KMS-11 (cell line): ENCODE data around the gene LINC01488.

Experiments used
- H2AFZ ChIP-seq: fragments of 200-600 bp; sonication (generic); 2 replicates; pipeline ENCODE4 v1.6.1; 2016; ENCODE audit warnings: antibody characterized with exemption, mixed run types, low read depth
- H3K27ac ChIP-seq: fragments of 200-600 bp; sonication (generic); 2 replicates; pipeline ENCODE4 v1.6.1; 2016; ENCODE audit warnings: mild to moderate bottlenecking, mixed run types
- H3K27me3 ChIP-seq: fragments of 200-600 bp; sonication (generic); 2 replicates; pipeline ENCODE4 v1.6.1; 2017; ENCODE audit warnings: mild to moderate bottlenecking, low read depth, mixed run types, moderate library complexity; ENCODE audit not compliant: insufficient read depth
- H3K36me3 ChIP-seq: fragments of 200-600 bp; sonication (generic); 2 replicates; pipeline ENCODE4 v1.6.1; 2017; ENCODE audit warnings: mild to moderate bottlenecking, mixed run types; ENCODE audit not compliant: insufficient read depth
- H3K4me1 ChIP-seq: fragments of 200-600 bp; sonication (generic); 2 replicates; pipeline ENCODE4 v1.6.1; 2016; ENCODE audit warnings: mild to moderate bottlenecking, low read depth, mixed run types; ENCODE audit not compliant: poor library complexity, severe bottlenecking
- H3K4me2 ChIP-seq: fragments of 200-600 bp; sonication (generic); 2 replicates; pipeline ENCODE4 v1.7.0; 2016; ENCODE audit warnings: mild to moderate bottlenecking, mixed run types
- H3K4me3 ChIP-seq: fragments of 200-600 bp; sonication (generic); IDR thresholded peaks from 2 replicates; pipeline ENCODE4 v1.6.1; 2017; ENCODE audit warnings: low read depth, low read length, mixed read lengths; ENCODE audit not compliant: insufficient read depth
- H3K79me2 ChIP-seq: fragments of 200-600 bp; sonication (generic); 2 replicates; pipeline ENCODE4 v1.6.1; 2016; ENCODE audit warnings: low read depth, mixed run types; ENCODE audit not compliant: insufficient read depth
- H3K9ac ChIP-seq: fragments of 200-600 bp; sonication (generic); 2 replicates; pipeline ENCODE4 v1.6.1; 2016; ENCODE audit warnings: mild to moderate bottlenecking, mixed run types
- H4K20me1 ChIP-seq: fragments of 200-600 bp; sonication (generic); 2 replicates; pipeline ENCODE4 v1.6.1; 2016; ENCODE audit warnings: mild to moderate bottlenecking, mixed run types; ENCODE audit not compliant: insufficient read depth
- CTCF ChIP-seq: fragments of 200-600 bp; sonication (generic); conservative IDR thresholded peaks from 2 replicates; pipeline ENCODE4 v1.6.1; 2017; ENCODE audit warnings: low read depth, mild to moderate bottlenecking, antibody characterized with exemption, low read length, moderate library complexity, mixed read lengths

The LINC01488 gene

GRCh38 chr11:69495441-69496201 is 14.2 kb downstream of the LINC01488 start:
- Histone ChIP-seq H2AFZ (no peak overlapping the region), H3K4me2 (no peak overlapping the region), H3K36me3 (no peaks in the 10 kb centered on the region), H3K9ac (no peak overlapping the region), H3K79me2 (no peaks in the 10 kb centered on the region), H3K4me1 (no peaks in the 10 kb centered on the region), H3K27me3 (peaks cover 7% of the 10 kb centered on the region), H3K27ac (no peak overlapping the region), H3K4me3 (no peak overlapping the region), H4K20me1 (no peaks in the 10 kb centered on the region)
- no peak for TF ChIP-seq CTCF

GRCh38 chr11:69496202-69496557 is 14.7 kb downstream of the LINC01488 start:
- H3K4me2 ChIP-seq: no peak overlapping the region
- no peak overlapping the region for H3K27ac ChIP-seq
- H3K79me2 ChIP-seq: no peaks in the 10 kb centered on the region
- no peaks in the 10 kb centered on the region for H4K20me1 ChIP-seq
- H3K4me1 ChIP-seq: no peaks in the 10 kb centered on the region
- TF ChIP-seq CTCF: no peak
- no peak overlapping the region for H2AFZ ChIP-seq
- no peak overlapping the region for H3K4me3 ChIP-seq
- H3K27me3 ChIP-seq: peaks cover 7% of the 10 kb centered on the region
- no peak overlapping the region for H3K9ac ChIP-seq
- H3K36me3 ChIP-seq: no peaks in the 10 kb centered on the region

DNA sequence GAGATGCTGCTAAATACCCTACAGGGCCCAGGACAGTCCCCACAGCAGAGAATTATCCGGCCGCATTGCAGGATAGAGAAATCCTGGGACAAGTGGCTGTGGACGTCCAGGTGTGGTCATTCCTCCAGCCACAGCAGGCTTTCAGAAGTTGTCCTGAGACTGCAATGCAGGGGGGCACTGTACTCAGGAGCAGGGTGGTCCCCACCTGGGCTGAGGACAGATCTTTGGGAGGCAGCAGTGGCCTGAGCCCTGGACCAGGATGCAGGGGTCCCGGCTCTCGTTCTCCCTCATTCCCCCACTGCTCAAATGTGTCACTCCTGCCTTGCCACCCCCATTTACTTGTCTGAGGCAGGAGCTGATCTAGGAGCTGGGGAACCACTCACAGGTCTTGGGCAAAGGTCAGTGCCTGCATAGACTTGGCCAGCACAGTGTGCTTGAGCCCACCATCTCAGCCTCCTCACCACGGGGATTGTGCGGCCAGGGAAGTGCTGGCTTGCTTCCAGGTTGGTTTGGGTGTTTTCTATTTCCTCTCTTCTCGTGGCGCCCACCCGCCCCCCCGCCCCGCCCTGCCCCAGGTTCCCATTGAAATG is 15.3 kb downstream of the LINC01488 start:
- H3K4me1 ChIP-seq: no peaks in the 10 kb centered on the region
- no peaks in the 10 kb centered on the region for H4K20me1 ChIP-seq
- H2AFZ ChIP-seq: no peak overlapping the region
- H3K27ac ChIP-seq: no peak overlapping the region
- H3K9ac ChIP-seq: no peak overlapping the region
- TF ChIP-seq CTCF: no peak
- no peak overlapping the region for H3K4me2 ChIP-seq
- peaks cover 7% of the 10 kb centered on the region for H3K27me3 ChIP-seq
- no peak overlapping the region for H3K4me3 ChIP-seq
- no peaks in the 10 kb centered on the region for H3K36me3 ChIP-seq
- H3K79me2 ChIP-seq: no peaks in the 10 kb centered on the region

DNA sequence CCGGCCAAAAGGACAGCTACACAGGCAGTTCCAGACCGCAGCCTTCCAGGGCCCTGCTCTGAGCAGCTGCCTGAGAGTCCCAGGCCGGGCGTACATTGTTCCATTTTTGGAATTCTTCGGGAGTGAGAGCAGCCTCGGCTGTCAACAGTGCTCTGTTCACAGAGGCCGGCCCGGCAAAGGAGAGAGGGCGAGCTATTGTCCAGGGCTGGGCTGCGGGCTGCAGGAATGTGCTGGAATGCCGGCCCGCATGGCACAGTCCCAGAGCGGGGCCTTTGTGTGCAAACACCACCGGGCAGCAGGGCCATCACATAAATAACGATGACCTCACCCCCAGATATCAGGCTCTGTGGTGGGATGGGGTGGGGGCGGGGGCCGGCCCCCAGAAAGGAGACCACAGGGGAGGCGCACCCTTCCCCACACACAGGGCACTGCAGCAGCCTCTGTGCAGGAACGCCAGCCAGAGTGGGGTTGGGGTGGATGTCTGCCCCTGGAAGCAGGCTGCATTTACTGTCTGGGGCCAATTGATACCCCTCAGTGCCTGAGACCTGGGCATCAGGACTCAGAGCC is 15.8 kb downstream of the LINC01488 start:
- no peak overlapping the region for H3K27ac ChIP-seq
- TF ChIP-seq CTCF: no peak
- peaks cover 7% of the 10 kb centered on the region for H3K27me3 ChIP-seq
- H3K9ac ChIP-seq: no peak overlapping the region
- no peaks in the 10 kb centered on the region for H3K79me2 ChIP-seq
- H3K4me3 ChIP-seq: no peak overlapping the region
- no peak overlapping the region for H3K4me2 ChIP-seq
- H3K36me3 ChIP-seq: no peaks in the 10 kb centered on the region
- no peak overlapping the region for H2AFZ ChIP-seq
- H4K20me1 ChIP-seq: no peaks in the 10 kb centered on the region
- H3K4me1 ChIP-seq: no peaks in the 10 kb centered on the region
